ENCODE measurements around the gene PEPD. TPM values are rescaled to one million over a fixed set of nuclear protein-coding genes. Genes with fewer than 3 reads are reported as not detected.

The PEPD gene
- total RNA-seq, 1 donor from 2014 or later, result 39.2 TPM

DNA sequence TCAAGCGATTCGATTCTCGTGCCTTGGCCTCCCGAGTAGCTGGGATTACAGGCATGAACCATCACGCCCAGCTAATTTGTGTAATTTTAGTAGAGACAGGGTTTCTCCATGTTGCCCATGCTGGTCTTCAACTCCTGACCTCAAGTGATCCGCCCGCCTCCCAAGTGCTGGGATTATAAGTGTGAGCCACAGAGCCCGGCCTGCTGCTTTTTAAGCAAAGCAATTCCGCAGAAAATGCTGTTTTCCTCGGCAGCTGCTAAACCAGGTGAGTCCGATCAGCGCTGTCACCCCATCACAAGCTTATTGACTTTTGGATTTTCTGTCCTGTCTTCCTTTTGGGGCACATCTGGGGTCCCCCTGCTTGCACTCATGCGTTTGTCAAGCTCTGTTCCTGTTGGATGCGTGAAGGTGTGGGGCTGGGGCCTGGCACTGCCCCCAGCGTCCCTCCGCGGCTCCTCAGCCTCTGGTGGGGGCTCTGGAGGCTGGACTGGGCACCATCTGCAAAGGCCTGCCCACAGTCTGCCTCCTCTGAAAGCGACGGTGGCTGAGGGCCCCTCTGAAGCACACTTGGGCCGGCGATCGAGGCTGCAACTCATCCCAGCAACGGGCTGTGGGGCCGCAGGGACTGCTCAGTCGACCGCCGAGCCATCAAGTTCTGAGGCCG is 122.4 kb downstream of the PEPD start:
- Mint-ChIP-seq H3K36me3 (ENCODE audit: insufficient read depth) (no peaks in the 10 kb centered on the region), H3K4me3 (ENCODE audit: low read depth) (no peak overlapping the region), H3K4me1 (ENCODE audit: low read depth) (peaks cover 5% of the 10 kb centered on the region), H3K9me3 (ENCODE audit: low read depth) (no peaks in the 10 kb centered on the region), H3K27me3 (no peaks in the 10 kb centered on the region), H3K27ac (no peak overlapping the region)
- no peak for DNase-seq (ENCODE audit: low spot score, unreplicated experiment)
- TF ChIP-seq CTCF (IDR thresholded peaks at IDR 0.05; ENCODE audit: unreplicated experiment), result no peak

DNA sequence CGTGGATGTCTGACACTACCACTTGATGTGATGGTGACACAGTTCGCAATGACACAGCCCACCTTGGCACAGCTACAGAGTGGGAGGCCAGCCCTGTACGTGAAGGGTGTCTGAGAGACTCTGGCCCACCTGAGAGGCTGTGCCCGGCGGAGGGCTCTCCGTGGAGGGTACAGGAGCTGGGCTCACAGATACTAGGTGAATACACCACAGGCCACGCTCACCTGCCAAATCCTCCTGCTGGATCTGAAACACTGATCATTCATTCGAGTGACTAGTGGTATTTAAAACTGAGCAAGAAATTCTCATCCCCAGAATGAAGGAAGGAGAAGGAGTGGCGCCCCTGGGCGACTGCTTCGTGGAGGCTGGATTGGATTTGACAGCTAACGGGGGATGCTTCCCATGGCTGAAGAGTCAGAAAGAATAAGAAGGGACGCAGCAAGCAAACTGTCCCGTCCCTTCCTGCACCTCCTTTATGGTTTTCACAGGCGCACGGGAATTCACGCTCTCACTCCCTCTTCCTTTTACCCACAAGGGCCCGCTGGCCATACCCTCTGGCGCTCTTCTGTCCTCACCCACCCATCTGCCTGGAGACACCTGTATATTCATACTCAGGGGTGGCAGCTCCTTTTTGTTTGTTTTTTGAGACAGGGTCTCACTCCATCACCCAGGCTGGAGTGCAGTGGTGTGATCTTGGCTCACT is 123.1 kb downstream of the PEPD start:
- no peak for DNase-seq (ENCODE audit: low spot score, unreplicated experiment)
- no peak for TF ChIP-seq CTCF (IDR thresholded peaks at IDR 0.05; ENCODE audit: unreplicated experiment)
- Mint-ChIP-seq H3K9me3 (ENCODE audit: low read depth) (no peaks in the 10 kb centered on the region), H3K4me3 (ENCODE audit: low read depth) (no peak overlapping the region), H3K27me3 (no peaks in the 10 kb centered on the region), H3K36me3 (ENCODE audit: insufficient read depth) (no peaks in the 10 kb centered on the region), H3K4me1 (ENCODE audit: low read depth) (peaks cover 7% of the 10 kb centered on the region), H3K27ac (no peak overlapping the region)

- Mint-ChIP-seq H3K4me3 (ENCODE audit: low read depth) (no peak overlapping the region), H3K27ac (no peak overlapping the region), H3K36me3 (ENCODE audit: insufficient read depth) (no peaks in the 10 kb centered on the region), H3K27me3 (no peaks in the 10 kb centered on the region), H3K4me1 (ENCODE audit: low read depth) (peaks cover 7% of the 10 kb centered on the region), H3K9me3 (ENCODE audit: low read depth) (no peaks in the 10 kb centered on the region)
- peak; percentile 56 for TF ChIP-seq CTCF (IDR thresholded peaks at IDR 0.05; ENCODE audit: unreplicated experiment)
- no peak for DNase-seq (ENCODE audit: low spot score, unreplicated experiment)
These were observed 123.8 kb downstream of the PEPD start for GRCh38 chr19:33397536-33398360.

- H3K27me3 Mint-ChIP-seq, result no peaks in the 10 kb centered on the region
- no peak for TF ChIP-seq CTCF (IDR thresholded peaks at IDR 0.05; ENCODE audit: unreplicated experiment)
- H3K27ac Mint-ChIP-seq, result no peak overlapping the region
- no peak overlapping the region for H3K4me3 Mint-ChIP-seq (ENCODE audit: low read depth)
- peaks cover 7% of the 10 kb centered on the region for H3K4me1 Mint-ChIP-seq (ENCODE audit: low read depth)
- no peaks in the 10 kb centered on the region for H3K9me3 Mint-ChIP-seq (ENCODE audit: low read depth)
- DNase-seq (ENCODE audit: low spot score, unreplicated experiment), result no peak
- no peaks in the 10 kb centered on the region for H3K36me3 Mint-ChIP-seq (ENCODE audit: insufficient read depth)
These were observed 124.7 kb downstream of the PEPD start for GRCh38 chr19:33396701-33397535.

All from progenitor cell of endocrine pancreas (in vitro differentiated cells).